Neural progenitor cell (in vitro differentiated cells): Measurements from ENCODE around the gene FGD3.

Experiments used
- EZH2phosphoT487 ChIP-seq: fragments of 200-600 bp; sonication (generic); IDR thresholded peaks from 2 replicates; pipeline ENCODE4 v1.6.1; 2017; ENCODE audit warnings: antibody characterized with exemption
- TF ChIP-seq, protein P1 (sequence below): fragments of 200-600 bp; sonication (generic); IDR thresholded peaks from 2 replicates; pipeline ENCODE4 v1.5.1; 2017; ENCODE audit warnings: antibody characterized with exemption, mild to moderate bottlenecking

DNA sequence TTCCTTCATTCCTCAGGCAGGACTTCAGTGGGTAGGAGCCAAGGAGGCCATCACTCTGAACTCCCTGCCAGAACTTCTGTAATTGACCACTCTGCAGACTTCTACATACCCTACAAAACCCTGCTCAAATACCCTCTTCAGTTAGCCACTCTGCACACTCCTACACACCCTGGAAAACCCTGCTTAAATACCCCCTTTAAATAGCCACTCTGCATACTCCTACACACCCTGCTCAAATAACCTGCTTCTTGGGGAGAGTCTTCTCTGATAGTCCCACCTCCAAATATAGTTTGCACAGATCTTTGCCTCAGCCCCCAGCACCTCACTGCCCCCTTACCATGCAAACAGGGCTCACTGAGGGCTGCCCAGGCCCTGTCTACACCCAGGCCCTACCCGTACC, 130.0 kb downstream of the FGD3 start:
- TF ChIP-seq EZH2phosphoT487: no peak
- TF ChIP-seq, protein P1, sequence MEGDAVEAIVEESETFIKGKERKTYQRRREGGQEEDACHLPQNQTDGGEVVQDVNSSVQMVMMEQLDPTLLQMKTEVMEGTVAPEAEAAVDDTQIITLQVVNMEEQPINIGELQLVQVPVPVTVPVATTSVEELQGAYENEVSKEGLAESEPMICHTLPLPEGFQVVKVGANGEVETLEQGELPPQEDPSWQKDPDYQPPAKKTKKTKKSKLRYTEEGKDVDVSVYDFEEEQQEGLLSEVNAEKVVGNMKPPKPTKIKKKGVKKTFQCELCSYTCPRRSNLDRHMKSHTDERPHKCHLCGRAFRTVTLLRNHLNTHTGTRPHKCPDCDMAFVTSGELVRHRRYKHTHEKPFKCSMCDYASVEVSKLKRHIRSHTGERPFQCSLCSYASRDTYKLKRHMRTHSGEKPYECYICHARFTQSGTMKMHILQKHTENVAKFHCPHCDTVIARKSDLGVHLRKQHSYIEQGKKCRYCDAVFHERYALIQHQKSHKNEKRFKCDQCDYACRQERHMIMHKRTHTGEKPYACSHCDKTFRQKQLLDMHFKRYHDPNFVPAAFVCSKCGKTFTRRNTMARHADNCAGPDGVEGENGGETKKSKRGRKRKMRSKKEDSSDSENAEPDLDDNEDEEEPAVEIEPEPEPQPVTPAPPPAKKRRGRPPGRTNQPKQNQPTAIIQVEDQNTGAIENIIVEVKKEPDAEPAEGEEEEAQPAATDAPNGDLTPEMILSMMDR: no peak
